Naive thymus-derived CD4-positive, alpha-beta T cell (primary cell): ENCODE data around the gene ZNF518A. TPM values are rescaled to one million over a fixed set of nuclear protein-coding genes. Genes with fewer than 3 reads are reported as not detected.
A peak's percentile ranks its signal among the peaks of the same experiment; 100 is the strongest.

ENCODE experiments used
- ATAC-seq: fragments of 150-1000 bp; cut with Tn5 transposase; 2 replicates; pipeline ENCODE4 v1.10.0; 2021; ENCODE audit warnings: mild to moderate bottlenecking, moderate library complexity
- CTCF ChIA-PET: fragments of 350-600 bp; sonication (Branson Sonifier 250); formaldehyde crosslinking; loops from one replicate; lab custom pipeline; 2021; ENCODE audit warnings: antibody characterized with exemption; lab: Charles Lee
- POLR2A ChIA-PET: fragments of 350-600 bp; sonication (Branson Sonifier 250); formaldehyde crosslinking; loops from one replicate; lab custom pipeline; 2021; ENCODE audit warnings: antibody characterized with exemption, inconsistent platforms; lab: Charles Lee
- DNase-seq, 9 donors: peaks; one replicate each; pipeline versions ENCODE4 v3.0.0 to v3.0.0-alpha.2; 2020 to 2022; ENCODE audit warnings: mixed read lengths in 1 of 9
- H3K27ac ChIP-seq: one replicate; pipeline ENCODE4 v1.7.0; 2013; ENCODE audit warnings: mild to moderate bottlenecking, low read depth, low read length, moderate library complexity
- H3K27me3 ChIP-seq, 2 donors: one replicate each; pipeline ENCODE4 v1.7.0; 2013; ENCODE audit warnings: low read length in 2 of 2, mild to moderate bottlenecking in 2 of 2, moderate library complexity in 2 of 2; ENCODE audit not compliant: control insufficient read depth in 2 of 2, insufficient read depth in 2 of 2
- H3K36me3 ChIP-seq, 3 experiments: 1 replicate in 2 of 3; 2 replicates in 1 of 3; pipeline ENCODE4 v1.7.0; 2013; ENCODE audit warnings: low read length in 3 of 3, mild to moderate bottlenecking in 3 of 3, moderate library complexity in 1 of 3; ENCODE audit not compliant: insufficient read depth in 3 of 3, control insufficient read depth in 2 of 3
- H3K4me1 ChIP-seq, 2 donors: one replicate each; pipeline ENCODE4 v1.7.0; 2013; ENCODE audit warnings: low read length in 2 of 2, mild to moderate bottlenecking in 2 of 2, moderate library complexity in 1 of 2; ENCODE audit not compliant: control insufficient read depth in 2 of 2, insufficient read depth in 2 of 2
- H3K4me3 ChIP-seq: 2 replicates; pipeline ENCODE4 v1.7.0; 2013; ENCODE audit warnings: mild to moderate bottlenecking, low read length
- H3K9me3 ChIP-seq, 3 experiments: 1 replicate in 2 of 3; 2 replicates in 1 of 3; pipeline ENCODE4 v1.7.0; 2013; ENCODE audit warnings: low read length in 3 of 3; ENCODE audit not compliant: control insufficient read depth in 2 of 3
- H3K27ac Mint-ChIP-seq, 9 donors: one replicate each; pipeline ENCODE4 v1.8.0; 2020 to 2022; ENCODE audit warnings: mixed read lengths in 9 of 9, mild to moderate bottlenecking in 8 of 9, moderate library complexity in 5 of 9, inconsistent platforms in 2 of 9
- H3K27me3 Mint-ChIP-seq, 5 donors: one replicate each; pipeline ENCODE4 v1.8.0; 2021 to 2022; ENCODE audit warnings: mixed read lengths in 5 of 5, mild to moderate bottlenecking in 1 of 5
- H3K36me3 Mint-ChIP-seq, 5 donors: one replicate each; pipeline ENCODE4 v1.8.0; 2020 to 2022; ENCODE audit warnings: mixed read lengths in 5 of 5, mild to moderate bottlenecking in 3 of 5, inconsistent platforms in 1 of 5
- H3K4me1 Mint-ChIP-seq, 7 donors: one replicate each; pipeline ENCODE4 v1.8.0; 2020 to 2022; ENCODE audit warnings: mixed read lengths in 7 of 7, mild to moderate bottlenecking in 3 of 7, inconsistent platforms in 1 of 7
- H3K4me3 Mint-ChIP-seq, 10 donors: one replicate each; pipeline ENCODE4 v1.8.0; 2020 to 2022; ENCODE audit warnings: mild to moderate bottlenecking in 10 of 10, mixed read lengths in 10 of 10, moderate library complexity in 6 of 10, inconsistent platforms in 2 of 10
- H3K9me3 Mint-ChIP-seq, 11 donors: one replicate each; pipeline ENCODE4 v1.8.0; 2020 to 2022; ENCODE audit warnings: mixed read lengths in 11 of 11, mild to moderate bottlenecking in 4 of 11, inconsistent platforms in 1 of 11, moderate library complexity in 1 of 11
- intact Hi-C, 2 donors: fragments of 100-400 bp; cut with micrococcal nuclease; formaldehyde crosslinking; loops; one replicate each; pipeline ENCODE4 v1.15.1; 2023
- polyA plus RNA-seq, 2 donors: library from polyadenylated mRNA; unstranded; fragments of 300-500 nt; fragmentation: Illumina TruSeq; gene quantifications; one replicate each; pipeline ENCODE4 v1.2.3, GENCODE V29; 2021
- total RNA-seq, 6 experiments: library from RNA in 5 of 6; stranded (reverse) in 5 of 6; gene quantifications; 1 replicate in 5 of 6; 2 replicates in 1 of 6; pipeline ENCODE4 v1.2.3 and lab custom pipeline; 2021 to 2026

ZNF518A gene
- total and polyA plus RNA-seq, 7 experiments from 2014 or later, result 7.1 to 25.1 (median 20.5) TPM

- DNase-seq (no peak), ATAC-seq (no peak)
- Mint-ChIP-seq H3K36me3 (peaks cover 3 to 11% (median 5%) of the 10 kb centered on the region in 5 donors), H3K4me3 (no peak overlapping the region), H3K27me3 (peaks cover 76 to 95% (median 89%) of the 10 kb centered on the region in 5 donors), H3K9me3 (peaks cover 2 to 8% (median 4%) of the 10 kb centered on the region in 11 donors), H3K4me1 (peaks cover 0 to 2% (median 0%) of the 10 kb centered on the region in 7 donors), H3K27ac (no peak overlapping the region)
- POLR2A ChIA-PET, result no interaction called here
- intact Hi-C loops, result no loop called here
- Histone ChIP-seq H3K27me3 (peaks cover 3 to 5% of the 10 kb centered on the region in 2 donors), H3K36me3 (no peaks in the 10 kb centered on the region), H3K27ac (no peak overlapping the region), H3K4me3 (no peak overlapping the region), H3K4me1 (no peaks in the 10 kb centered on the region), H3K9me3 (no peaks in the 10 kb centered on the region)
- CTCF ChIA-PET, result no interaction called here
Measured at GRCh38 chr10:96097865-96098264, 32.2 kb upstream of the ZNF518A start.

GRCh38 chr10:96107623-96108038 is 22.5 kb upstream of the ZNF518A start:
- no peaks in the 10 kb centered on the region for H3K4me1 ChIP-seq
- ChIA-PET POLR2A (no interaction called here), CTCF (no interaction called here)
- intact Hi-C loops, result no loop called here
- peaks cover 4 to 7% of the 10 kb centered on the region in 2 donors for H3K27me3 ChIP-seq
- Mint-ChIP-seq H3K27ac (no peak overlapping the region), H3K27me3 (peaks cover 48 to 81% (median 78%) of the 10 kb centered on the region in 5 donors), H3K9me3 (peaks cover 0 to 40% (median 18%) of the 10 kb centered on the region in 11 donors), H3K4me3 (no peak overlapping the region), H3K4me1 (no peaks in the 10 kb centered on the region), H3K36me3 (peaks cover 2 to 17% (median 8%) of the 10 kb centered on the region in 5 donors)
- ATAC-seq (no peak), DNase-seq (no peak)
- no peak overlapping the region for H3K4me3 ChIP-seq
- H3K36me3 ChIP-seq, result no peaks in the 10 kb centered on the region
- no peak overlapping the region for H3K27ac ChIP-seq
- no peaks in the 10 kb centered on the region for H3K9me3 ChIP-seq

GRCh38 chr10:96112531-96112930 is 17.6 kb upstream of the ZNF518A start:
- no peak for ATAC-seq
- CTCF ChIA-PET, result no interaction called here
- H3K4me1 ChIP-seq, result no peaks in the 10 kb centered on the region
- peaks cover 11 to 13% of the 10 kb centered on the region in 2 donors for H3K27me3 ChIP-seq
- DNase-seq, result no peak
- peaks cover 71 to 89% (median 86%) of the 10 kb centered on the region in 5 donors for H3K27me3 Mint-ChIP-seq
- H3K27ac Mint-ChIP-seq, result no peak overlapping the region
- H3K36me3 Mint-ChIP-seq, result peaks cover 2 to 17% (median 8%) of the 10 kb centered on the region in 5 donors
- H3K9me3 ChIP-seq, result no peaks in the 10 kb centered on the region
- H3K9me3 Mint-ChIP-seq, result peaks cover 0 to 41% (median 18%) of the 10 kb centered on the region in 11 donors
- intact Hi-C loops, result no loop called here
- H3K4me3 Mint-ChIP-seq, result no peak overlapping the region
- no peaks in the 10 kb centered on the region for H3K4me1 Mint-ChIP-seq
- no peaks in the 10 kb centered on the region for H3K36me3 ChIP-seq
- no peak overlapping the region for H3K4me3 ChIP-seq
- POLR2A ChIA-PET, result interaction anchor here (1.1 kb wide), 1 partner anchor 18 kb away, joined by 3 read pairs; no protein-coding TSS in a partner anchor
- H3K27ac ChIP-seq, result no peak overlapping the region

GRCh38 chr10:96118604-96119450 is 11.3 kb upstream of the ZNF518A start:
- H3K27ac Mint-ChIP-seq, result no peak overlapping the region

GRCh38 chr10:96122824-96123223 is 7.3 kb upstream of the ZNF518A start:
- H3K27me3 ChIP-seq, result peaks cover 3 to 4% of the 10 kb centered on the region in 2 donors
- no peak overlapping the region for H3K4me3 Mint-ChIP-seq
- peaks cover 0 to 9% (median 0%) of the 10 kb centered on the region in 7 donors for H3K4me1 Mint-ChIP-seq
- intact Hi-C loops, result no loop called here
- no peaks in the 10 kb centered on the region for H3K36me3 ChIP-seq
- no peak for ATAC-seq
- no peak overlapping the region for H3K4me3 ChIP-seq
- H3K9me3 ChIP-seq, result no peaks in the 10 kb centered on the region
- H3K9me3 Mint-ChIP-seq, result peaks cover 0 to 7% (median 1%) of the 10 kb centered on the region in 11 donors
- no peak overlapping the region for H3K27ac Mint-ChIP-seq
- peaks cover 57 to 96% (median 90%) of the 10 kb centered on the region in 5 donors for H3K27me3 Mint-ChIP-seq
- H3K27ac ChIP-seq, result no peak overlapping the region
- H3K36me3 Mint-ChIP-seq, result peaks cover 0 to 9% (median 4%) of the 10 kb centered on the region in 5 donors
- ChIA-PET POLR2A (no interaction called here), CTCF (no interaction called here)
- DNase-seq, result no peak
- H3K4me1 ChIP-seq, result no peaks in the 10 kb centered on the region

More at GRCh38 chr10:96118604-96119450, 11.3 kb upstream of the ZNF518A start:
- H3K27ac ChIP-seq, result no peak overlapping the region
- ChIA-PET POLR2A (no interaction called here), CTCF (interaction anchor here (0.7 to 1.0 kb wide), 2 partner anchors 13 to 24 kb away, joined by 3 read pairs; no protein-coding TSS in a partner anchor)
- H3K4me3 ChIP-seq, result no peak overlapping the region
- H3K4me1 Mint-ChIP-seq, result no peaks in the 10 kb centered on the region
- H3K9me3 ChIP-seq, result no peaks in the 10 kb centered on the region
- ATAC-seq, result no peak
- H3K27me3 Mint-ChIP-seq, result peaks cover 62 to 91% (median 81%) of the 10 kb centered on the region in 5 donors
- no peak for DNase-seq
- H3K4me3 Mint-ChIP-seq, result no peak overlapping the region
- intact Hi-C loops, result no loop called here
- H3K36me3 Mint-ChIP-seq, result peaks cover 0 to 5% (median 0%) of the 10 kb centered on the region in 5 donors
- peaks cover 4 to 5% of the 10 kb centered on the region in 2 donors for H3K27me3 ChIP-seq
- no peaks in the 10 kb centered on the region for H3K36me3 ChIP-seq
- H3K4me1 ChIP-seq, result no peaks in the 10 kb centered on the region
- H3K9me3 Mint-ChIP-seq, result peaks cover 0 to 4% (median 0%) of the 10 kb centered on the region in 11 donors

GRCh38 chr10:96124230-96125141 is 5.6 kb upstream of the ZNF518A start:
- no peak for ATAC-seq
- peak in 1 of 9 donors; percentile 1 for DNase-seq
- H3K9me3 Mint-ChIP-seq, result peaks cover 0 to 18% (median 11%) of the 10 kb centered on the region in 11 donors
- H3K4me1 ChIP-seq, result peaks cover 4% of the 10 kb centered on the region in 2 donors
- peaks cover 0 to 16% (median 4%) of the 10 kb centered on the region in 5 donors for H3K36me3 Mint-ChIP-seq
- H3K4me1 Mint-ChIP-seq, result peaks cover 0 to 13% (median 5%) of the 10 kb centered on the region in 7 donors
- no peak overlapping the region for H3K4me3 ChIP-seq
- H3K9me3 ChIP-seq, result no peaks in the 10 kb centered on the region
- intact Hi-C loops, result no loop called here
- no peak overlapping the region for H3K27ac ChIP-seq
- H3K36me3 ChIP-seq, result no peaks in the 10 kb centered on the region
- H3K27me3 Mint-ChIP-seq, result peaks cover 53 to 95% (median 89%) of the 10 kb centered on the region in 5 donors
- peak overlapping the region in 1 of 9 donors; percentile 18 for H3K27ac Mint-ChIP-seq
- H3K27me3 ChIP-seq, result peaks cover 3 to 8% of the 10 kb centered on the region in 2 donors
- H3K4me3 Mint-ChIP-seq, result no peak overlapping the region
- ChIA-PET POLR2A (no interaction called here), CTCF (interaction anchor here (1.2 kb wide), 1 partner anchor 10 kb away, joined by 6 read pairs; no protein-coding TSS in a partner anchor)
